ENCODE data around the gene HIVEP1. TPM values are rescaled to one million over a fixed set of nuclear protein-coding genes. Genes with fewer than 3 reads are reported as not detected.

The HIVEP1 gene
- total and polyA plus RNA-seq, 2 of the 8 experiments (the other 6 are each of a cell fraction or from before 2014, with no cell fraction given): 22.6 to 23.1 TPM

DNA sequence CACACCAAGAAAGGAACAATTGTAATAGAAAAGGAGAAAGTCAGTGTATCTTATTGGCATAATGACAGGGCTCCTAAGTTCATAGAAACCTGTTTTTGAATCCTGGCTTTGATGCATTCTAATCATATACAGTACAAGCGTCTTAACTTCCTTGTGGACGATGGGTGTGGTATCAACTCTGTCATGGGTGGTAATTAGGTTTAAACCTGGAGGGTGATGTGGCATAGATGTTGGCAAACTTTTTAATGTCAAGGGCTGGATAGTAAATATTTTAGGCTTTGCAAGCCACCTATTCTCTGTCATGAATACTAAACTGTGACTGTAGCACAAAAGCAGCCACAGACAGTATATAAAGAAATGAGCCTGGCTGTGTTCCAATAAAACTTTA, 139.3 kb downstream of the HIVEP1 start:
- H2AK5ac ChIP-seq (ENCODE audit: low read depth, low read length): no peak overlapping the region
- POLR2A ChIA-PET (ENCODE audit: partially characterized antibody): no interaction called here
- 95% methylated on average over 2 of the region's 2 CpGs; no CpG with 5 or more reads in 1 of the 2 experiments for WGBS, 2 experiments (ENCODE audit: extremely low coverage in 1 of 2, insufficient coverage in 1 of 2, insufficient read length in 1 of 2, insufficient replicate concordance in 2 of 2, low coverage in 1 of 2, low lambda C conversion rate in 2 of 2, missing lambda C conversion rate in 1 of 2)
- H3K9ac ChIP-seq (replicated peaks in 1 of 4; ENCODE audit: extremely low read depth in 1 of 4, low read depth in 3 of 4, low read length in 3 of 4): no peak overlapping the region
- H3K27ac ChIP-seq (ENCODE audit: low read depth, low read length): no peak overlapping the region
- no peak overlapping the region for H3K23ac ChIP-seq (ENCODE audit: insufficient read length)
- no peak overlapping the region for H4K91ac ChIP-seq (replicated peaks; ENCODE audit: insufficient read length, low read length)
- no peak overlapping the region for H4K5ac ChIP-seq (ENCODE audit: insufficient read length, low read depth, low read length)
- DNase-seq (ENCODE audit: low read depth in 1 of 2, low spot score in 2 of 2) (no peak), FAIRE-seq (no peak)
- no peak overlapping the region for H3K4ac ChIP-seq (replicated peaks; ENCODE audit: insufficient read length, low read depth, low read length)
- no peak overlapping the region for H2BK120ac ChIP-seq (replicated peaks; ENCODE audit: low read depth, low read length)
- no peaks in the 10 kb centered on the region for H3K23me2 ChIP-seq (ENCODE audit: low read depth, low read length)
- CTCF ChIA-PET (ENCODE audit: partially characterized antibody): interaction anchor here (0.9 to 3.6 kb wide), 5 partner anchors 9 to 556 kb away, joined by 3 to 14 read pairs (median 8); partner anchors contain the start of gene EDN1
- H3K4me3 ChIP-seq (ENCODE audit: extremely low read depth in 1 of 4, insufficient read depth in 2 of 4, low read depth in 3 of 4, low read length in 4 of 4): no peak overlapping the region
- no peak overlapping the region for H3K56ac ChIP-seq (replicated peaks; ENCODE audit: insufficient read length, low read depth, low read length)
- no peaks in the 10 kb centered on the region for H3K79me1 ChIP-seq (ENCODE audit: low read depth, low read length)
- no peak overlapping the region for H2BK20ac ChIP-seq (ENCODE audit: low read length)
- no peaks in the 10 kb centered on the region for H3K27me3 ChIP-seq (replicated peaks in 1 of 4; ENCODE audit: control insufficient read depth in 3 of 4, extremely low read depth in 1 of 4, insufficient read depth in 3 of 4, low read length in 3 of 4)
- no peaks in the 10 kb centered on the region for H3K36me3 ChIP-seq (ENCODE audit: control insufficient read depth in 2 of 4, insufficient read depth in 4 of 4, low read length in 3 of 4)
- H3K4me2 ChIP-seq (ENCODE audit: insufficient read depth in 1 of 2, low read depth in 2 of 2, low read length in 2 of 2): no peak overlapping the region
- H4K8ac ChIP-seq (ENCODE audit: extremely low read depth, insufficient read depth, low read length): no peak overlapping the region
- no peaks in the 10 kb centered on the region for H3K9me3 ChIP-seq (ENCODE audit: insufficient read depth in 2 of 2, low read depth in 1 of 2, low read length in 1 of 2)
- no peak overlapping the region for H3K14ac ChIP-seq (ENCODE audit: insufficient read length)
- no peaks in the 10 kb centered on the region for H3K4me1 ChIP-seq (replicated peaks in 1 of 4; ENCODE audit: control insufficient read depth in 3 of 4, insufficient read depth in 4 of 4, low read length in 3 of 4)
- no peak overlapping the region for H2BK15ac ChIP-seq (ENCODE audit: low read length)
- no peak overlapping the region for H3K18ac ChIP-seq (ENCODE audit: extremely low read depth, low read length)
- H2AFZ ChIP-seq (ENCODE audit: low read length): no peak overlapping the region
- H2BK12ac ChIP-seq (ENCODE audit: low read depth, low read length): no peak overlapping the region
- peaks cover 0 to 2% of the 10 kb centered on the region in 2 experiments for H4K20me1 ChIP-seq (replicated peaks in 1 of 2; ENCODE audit: control insufficient read depth in 1 of 2, insufficient read depth in 2 of 2, low read length in 2 of 2)
- no peak overlapping the region for H2BK5ac ChIP-seq (ENCODE audit: low read depth, low read length)
- no peaks in the 10 kb centered on the region for H3K79me2 ChIP-seq (ENCODE audit: control insufficient read depth in 1 of 2, insufficient read depth in 2 of 2, low read length in 2 of 2)
- TF ChIP-seq SRF (IDR thresholded peaks at IDR 0.05; ENCODE audit: low read depth, low read length) (no peak), SP2 (IDR thresholded peaks at IDR 0.05; ENCODE audit: low read length) (no peak), MAFK (IDR thresholded peaks at IDR 0.05; ENCODE audit: low read depth, low read length) (no peak), BACH1 (IDR thresholded peaks at IDR 0.05; ENCODE audit: low read length) (no peak), KDM1A (IDR thresholded peaks at IDR 0.05; ENCODE audit: borderline replicate concordance, low read length) (no peak), TEAD4 (IDR thresholded peaks at IDR 0.05; ENCODE audit: low read depth, low read length) (no peak), TAF1 (IDR thresholded peaks at IDR 0.05; ENCODE audit: low read depth, low read length) (no peak)
- TF ChIP-seq, protein P1, sequence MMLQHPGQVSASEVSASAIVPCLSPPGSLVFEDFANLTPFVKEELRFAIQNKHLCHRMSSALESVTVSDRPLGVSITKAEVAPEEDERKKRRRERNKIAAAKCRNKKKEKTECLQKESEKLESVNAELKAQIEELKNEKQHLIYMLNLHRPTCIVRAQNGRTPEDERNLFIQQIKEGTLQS (IDR thresholded peaks at IDR 0.05; ENCODE audit: insufficient read depth, low read depth, low read length): no peak
